ENCODE results near the gene CUEDC1.

CUEDC1 gene

GRCh38 chr17:57895382-57896060, 59.7 kb downstream of the CUEDC1 start:
- DNase-seq (ENCODE audit: low read depth) = no peak

GRCh38 chr17:57894848-57895247, 60.4 kb downstream of the CUEDC1 start:
- no peak for DNase-seq (ENCODE audit: low read depth)

- DNase-seq (ENCODE audit: low read depth) = no peak
Observed at GRCh38 chr17:57892820-57893595, 62.2 kb downstream of the CUEDC1 start.

DNA sequence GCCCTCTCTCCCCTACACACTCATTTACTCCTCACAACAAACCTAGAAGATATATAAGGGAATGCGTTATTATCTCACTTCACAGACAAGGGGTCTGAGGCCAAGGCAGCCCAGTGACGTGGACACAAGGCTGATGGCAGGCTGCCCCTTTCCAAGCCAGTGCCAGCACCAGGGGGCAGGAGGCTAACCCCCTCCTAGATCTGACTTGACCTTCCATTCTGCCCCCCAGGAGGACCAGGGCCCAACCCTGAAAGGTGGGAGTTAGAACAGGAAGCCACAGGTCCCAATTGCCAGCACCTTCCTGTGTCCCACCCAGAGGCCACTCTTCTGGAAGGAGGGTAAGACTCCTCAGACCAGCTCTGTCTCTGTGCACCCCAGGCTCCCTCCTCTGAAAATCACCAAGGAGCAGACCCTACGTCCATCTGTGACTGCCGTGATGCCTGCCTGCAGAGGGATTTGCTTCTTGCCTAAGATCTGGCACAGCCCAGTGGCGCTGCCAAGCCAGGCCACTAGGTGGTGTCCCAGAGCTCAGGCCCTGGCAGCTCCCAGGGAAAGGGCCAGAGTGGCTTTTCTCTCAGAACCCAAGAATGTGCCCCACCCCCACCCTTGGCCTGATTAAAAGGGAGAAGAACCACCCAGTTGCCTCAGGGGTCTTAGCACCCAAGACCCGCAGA, 62.9 kb downstream of the CUEDC1 start:
- DNase-seq (ENCODE audit: low read depth) = peak; percentile 76

DNA sequence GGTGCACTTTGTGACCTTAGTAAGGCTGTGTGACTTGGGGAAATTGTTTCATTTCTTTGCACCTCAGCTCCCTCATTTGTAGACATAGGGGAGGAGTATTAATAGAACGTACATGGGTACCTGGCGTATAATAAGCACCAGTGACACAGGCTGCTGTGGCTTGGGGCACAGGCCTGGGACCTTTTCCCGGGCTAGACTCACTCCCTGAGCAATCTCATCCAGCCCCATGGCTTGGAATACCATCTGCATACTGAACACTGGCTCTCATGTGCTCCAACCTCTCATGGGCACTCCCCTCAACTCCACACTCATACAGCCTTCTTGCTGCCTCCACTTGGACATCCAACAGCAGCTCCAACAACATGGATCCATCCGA, 64.4 kb downstream of the CUEDC1 start:
- DNase-seq (ENCODE audit: low read depth) = no peak

- DNase-seq (ENCODE audit: low read depth) = no peak
Observed at GRCh38 chr17:57889892-57890856, 65.0 kb downstream of the CUEDC1 start.

GRCh38 chr17:57889252-57889651, 66.0 kb downstream of the CUEDC1 start:
- DNase-seq (ENCODE audit: low read depth) = no peak

DNA sequence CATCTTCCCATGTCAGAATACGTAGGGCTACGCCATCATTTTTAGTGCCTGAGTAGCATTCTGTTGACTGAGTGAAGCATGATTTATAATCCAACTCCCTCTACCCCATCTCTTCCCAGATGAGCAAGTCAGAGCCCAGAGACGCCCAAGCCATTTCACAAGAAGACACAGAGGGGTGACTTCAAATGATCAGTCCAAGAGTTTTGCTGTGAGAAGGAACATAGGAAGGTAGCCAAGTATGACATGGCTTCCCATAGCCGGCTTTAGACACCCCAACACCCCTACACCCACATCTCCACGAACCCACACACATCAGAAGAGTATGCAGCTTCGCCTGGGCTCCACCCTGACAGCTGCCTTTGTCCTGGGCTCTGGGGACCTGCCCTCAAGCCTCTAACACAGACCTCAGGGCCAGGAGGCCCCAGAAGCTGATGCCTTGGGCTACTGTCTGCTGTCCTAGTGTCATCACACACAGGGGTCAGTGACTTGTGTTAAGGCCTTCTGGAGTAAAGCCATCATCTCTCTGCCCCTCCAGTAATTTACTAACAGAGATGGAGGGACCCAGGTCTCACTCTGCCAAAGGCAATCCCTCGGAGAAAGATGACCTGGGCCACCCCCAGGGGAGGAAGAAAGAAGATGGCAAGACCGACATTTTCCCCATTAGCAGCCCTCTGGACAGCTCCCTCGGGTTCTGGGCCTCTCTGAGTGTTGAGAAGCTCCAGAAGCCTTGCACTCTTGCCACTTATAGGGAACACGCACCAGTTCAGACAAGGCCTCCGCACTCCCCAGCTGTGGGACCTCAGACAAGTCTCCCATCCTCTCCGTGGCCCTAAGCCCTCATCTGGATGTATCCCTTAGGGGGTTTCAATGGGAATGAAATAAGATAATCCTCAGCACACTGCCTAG, 66.6 kb downstream of the CUEDC1 start:
- DNase-seq (ENCODE audit: low read depth) = no peak

DNA sequence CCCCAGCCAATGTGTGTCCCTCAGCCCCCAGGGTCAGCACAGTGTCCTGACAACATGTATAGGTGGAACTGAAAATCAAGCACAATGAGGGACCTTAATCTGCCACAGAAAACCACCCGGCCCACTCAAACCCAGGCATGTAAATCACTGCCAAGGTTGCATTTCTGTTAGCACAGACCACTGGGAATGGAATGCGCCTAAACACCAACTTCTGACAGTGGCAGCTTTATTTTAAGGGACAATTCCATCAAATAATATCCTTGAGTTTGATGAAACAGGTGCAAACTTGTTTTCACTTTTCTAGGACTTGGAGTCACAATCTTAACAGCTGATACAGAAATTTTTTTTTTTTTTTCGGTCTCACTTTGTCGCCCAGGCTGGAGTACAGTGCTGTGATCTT, 68.1 kb downstream of the CUEDC1 start:
- no peak for DNase-seq (ENCODE audit: low read depth)

DNA sequence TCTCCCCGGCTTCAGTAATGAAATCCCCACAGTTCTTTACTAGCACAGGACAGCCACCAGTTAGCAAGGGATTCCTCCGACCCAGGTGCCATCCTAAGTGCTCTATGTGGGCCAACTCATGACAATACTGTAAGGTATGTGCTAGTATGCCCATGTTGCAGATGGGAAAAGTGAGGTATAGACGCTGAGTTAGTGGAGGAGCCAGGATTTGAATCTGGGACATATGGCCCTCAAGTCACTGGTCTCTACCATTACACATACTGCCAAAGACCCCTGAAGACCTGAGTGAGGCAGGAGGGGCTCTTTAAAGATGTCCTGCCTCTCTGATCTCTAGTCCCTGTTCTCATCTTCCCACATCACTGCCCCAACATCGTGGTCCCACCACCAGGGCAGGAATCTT, 69.2 kb downstream of the CUEDC1 start:
- no peak for DNase-seq (ENCODE audit: low read depth)

GRCh38 chr17:57885148-57885915, 69.9 kb downstream of the CUEDC1 start:
- DNase-seq (ENCODE audit: low read depth) = no peak

GRCh38 chr17:57881783-57882351, 73.3 kb downstream of the CUEDC1 start:
- DNase-seq (ENCODE audit: low read depth) = no peak

GRCh38 chr17:57881143-57881542, 74.1 kb downstream of the CUEDC1 start:
- no peak for DNase-seq (ENCODE audit: low read depth)

GRCh38 chr17:57880086-57880456, 75.1 kb downstream of the CUEDC1 start:
- DNase-seq (ENCODE audit: low read depth) = no peak

DNA sequence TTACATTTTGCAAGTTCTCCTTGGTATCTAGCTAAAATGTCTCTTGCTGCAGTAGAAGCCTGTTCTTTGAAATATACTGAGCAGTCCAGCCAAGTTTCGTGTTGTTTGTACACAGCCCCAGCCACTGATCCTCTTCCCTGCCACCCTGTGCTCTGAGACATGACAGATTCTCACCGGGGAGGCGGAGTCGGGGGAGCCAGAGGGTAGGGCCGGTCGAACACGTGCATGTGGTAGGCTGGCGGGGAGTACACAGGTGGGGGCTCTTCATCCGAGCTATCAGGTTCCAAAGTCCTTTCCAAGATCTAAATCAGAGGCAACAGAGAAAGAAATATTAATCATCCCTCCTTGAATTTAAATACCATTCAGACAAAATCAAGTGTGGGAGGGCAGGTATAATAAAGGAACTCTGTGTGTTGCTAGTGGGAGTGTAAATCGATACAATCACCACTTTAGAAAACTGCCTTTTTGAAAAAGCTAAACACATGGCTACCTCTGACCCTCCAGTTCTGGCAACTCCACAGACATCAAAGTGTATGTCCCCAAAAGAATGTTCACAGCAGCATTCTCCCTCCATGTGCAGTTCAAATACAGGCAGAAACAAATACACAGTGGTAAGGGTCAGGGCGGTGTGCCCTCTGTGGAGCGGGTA, 75.7 kb downstream of the CUEDC1 start:
- DNase-seq (ENCODE audit: low read depth) = no peak

GRCh38 chr17:57877803-57878377, 77.3 kb downstream of the CUEDC1 start:
- DNase-seq (ENCODE audit: low read depth) = no peak

DNA sequence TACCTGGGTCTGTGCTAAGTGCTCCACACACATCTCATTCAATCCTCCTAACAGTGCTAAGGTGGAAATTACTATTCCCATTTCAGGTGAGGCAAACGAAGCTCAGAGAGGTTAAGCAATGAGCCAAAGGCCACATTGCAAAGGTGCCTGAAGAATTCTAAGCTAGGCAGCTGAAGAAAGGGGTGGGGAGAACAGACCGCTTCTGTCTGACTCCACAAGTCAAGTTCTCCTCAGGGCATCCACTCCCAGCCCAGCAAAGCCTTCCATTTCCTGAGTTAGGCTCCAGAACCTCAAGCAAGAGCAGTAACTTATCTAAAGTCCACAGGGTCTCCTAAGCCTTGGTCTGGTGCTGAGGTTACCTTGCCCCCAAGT, 78.4 kb downstream of the CUEDC1 start:
- DNase-seq (ENCODE audit: low read depth) = no peak

GRCh38 chr17:57876023-57876865, 79.0 kb downstream of the CUEDC1 start:
- DNase-seq (ENCODE audit: low read depth) = no peak

Measured in stimulated activated CD8-positive, alpha-beta memory T cell treated with anti-CD3 and anti-CD28 coated beads, Interleukin-4, amount 100 ng/mL, for 24 hours (primary cell).